ENCODE results near the gene TBX2. TPM values are rescaled to one million over a fixed set of nuclear protein-coding genes. Genes with fewer than 3 reads are reported as not detected.

Gene TBX2
- total and polyA plus RNA-seq, 10 of the 15 experiments (the other 5 are each of a cell fraction or from before 2014, with no cell fraction given) = 0.13 TPM; not detected in 9

GRCh38 chr17:61457226-61457983 lies 57.8 kb downstream of the TBX2 start (continued):
- no peak for TF ChIP-seq ZNF687 (IDR thresholded peaks at IDR 0.05)
- TF ChIP-seq E2F4 (IDR thresholded peaks at IDR 0.05; ENCODE audit: low read depth, low read length) = no peak
- no peak for TF ChIP-seq SMC3 (IDR thresholded peaks at IDR 0.05; ENCODE audit: borderline replicate concordance, low read length)
- TF ChIP-seq NFXL1 (IDR thresholded peaks at IDR 0.05; ENCODE audit: borderline replicate concordance) = 0 out of 2 replicates have a peak, but pooled peaks have one; percentile 25
- no peak for TF ChIP-seq ZNF217 (IDR thresholded peaks at IDR 0.05)
- no peak for TF ChIP-seq MXI1 (IDR thresholded peaks at IDR 0.05; ENCODE audit: low read depth, low read length)
- TF ChIP-seq ETV6 (conservative IDR thresholded peaks at IDR 0.05 in 1 of 2, IDR thresholded peaks at IDR 0.05 in 1 of 2; ENCODE audit: borderline replicate concordance in 1 of 2, low read depth in 1 of 2) = 0 out of 4 replicates have a peak, but pooled peaks of 1 of the 2 experiments have one; percentile 16
- TF ChIP-seq REST (IDR thresholded peaks at IDR 0.05; ENCODE audit: low read depth, low read length) = no peak
